Body of pancreas (tissue), 4 donors: Measurements from ENCODE around the gene TNP2. TPM values are rescaled to one million over a fixed set of nuclear protein-coding genes. Genes with fewer than 3 reads are reported as not detected.

Experiments used
- ATAC-seq: fragments of 150-250 bp; one replicate; pipeline ENCODE4 v1.9.1; 2016
- DNase-seq, 4 donors: peaks; one replicate each; pipeline ENCODE4 v3.0.0-alpha.2; 2019
- H3K27ac ChIP-seq, 4 donors: fragments of 200-600 bp; sonication (generic); 1 replicate in 3 of 4; 2 replicates in 1 of 4; pipeline versions ENCODE4 v1.5.1 to v1.6.1; 2016 to 2019; ENCODE audit warnings: mild to moderate bottlenecking in 1 of 4, mixed read lengths in 1 of 4, moderate library complexity in 1 of 4
- H3K27me3 ChIP-seq, 2 donors: fragments of 200-600 bp; sonication (generic); one replicate each; pipeline ENCODE4 v1.6.0; 2016; ENCODE audit warnings: mild to moderate bottlenecking in 1 of 2
- H3K36me3 ChIP-seq, 2 donors: fragments of 200-600 bp; sonication (generic); replicated peaks in 1 of 2; 2 replicates each; pipeline ENCODE4 v1.5.1; 2016; ENCODE audit warnings: low read depth in 2 of 2; ENCODE audit not compliant: insufficient read depth in 1 of 2
- H3K4me1 ChIP-seq: fragments of 200-600 bp; sonication (generic); one replicate; pipeline ENCODE4 v1.6.0; 2016
- H3K4me3 ChIP-seq, 2 donors: fragments of 200-600 bp; sonication (generic); 1 replicate in 1 of 2; 2 replicates in 1 of 2; pipeline ENCODE4 v1.5.1; 2016 to 2019
- H3K9me3 ChIP-seq, 3 donors: fragments of 200-600 bp; sonication (generic); 1 replicate in 2 of 3; 2 replicates in 1 of 3; pipeline ENCODE4 v1.5.1; 2016
- CTCF ChIP-seq, 7 experiments: fragments of 450-650 bp in 4 of 7; fragments of 200-600 bp in 3 of 7; sonication (generic) in 3 of 7; IDR thresholded peaks; one replicate each; pipeline ENCODE4 v1.5.1; 2016 to 2019; ENCODE audit warnings: antibody characterized with exemption in 7 of 7
- POLR2A ChIP-seq, 3 donors: fragments of 450-650 bp; IDR thresholded peaks; one replicate each; pipeline ENCODE4 v1.6.1; 2016; ENCODE audit warnings: antibody characterized with exemption in 3 of 3, mild to moderate bottlenecking in 2 of 3
- WGBS, 2 donors: methylation state at CpG; one replicate each; pipeline ENCODE4 v1.1.5; 2017; 5-methylcytosine and 5-hydroxymethylcytosine counted together
- intact Hi-C: fragments of 100-400 bp; cut with DNase I; formaldehyde crosslinking; loops from one replicate; pipeline ENCODE4 v1.15.1; 2023
- total RNA-seq, 2 donors: library from RNA; depleted of rRNA; stranded (reverse); fragments of >200 nt; gene quantifications; one replicate each; pipeline ENCODE4 v1.1.0, GENCODE V29; 2016

The TNP2 gene
- total RNA-seq, 2 donors from 2014 or later: not detected

GRCh38 chr16:11285842-11286241 is 16.7 kb upstream of the TNP2 start:
- no peak for TF ChIP-seq POLR2A (IDR thresholded peaks at IDR 0.05)
- no peak for TF ChIP-seq CTCF (IDR thresholded peaks at IDR 0.05)
- DNase-seq (no peak), ATAC-seq (no peak)
- Histone ChIP-seq H3K4me1 (no peaks in the 10 kb centered on the region), H3K4me3 (no peak overlapping the region), H3K27me3 (no peaks in the 10 kb centered on the region), H3K27ac (no peak overlapping the region), H3K36me3 (no peaks in the 10 kb centered on the region), H3K9me3 (no peaks in the 10 kb centered on the region)
- intact Hi-C loops: loop anchor here (10.0 kb wide), 1 partner anchor 61 kb away; no protein-coding TSS in a partner anchor
- WGBS, 2 donors: 72 to 79% methylated on average over 2 of the region's 2 CpGs

- H3K27me3 ChIP-seq: no peaks in the 10 kb centered on the region
- H3K4me1 ChIP-seq: no peaks in the 10 kb centered on the region
- H3K4me3 ChIP-seq: no peak overlapping the region
- H3K9me3 ChIP-seq: no peaks in the 10 kb centered on the region
- ATAC-seq: no peak
- DNase-seq: no peak
- WGBS, 2 donors: 70 to 85% methylated on average over 4 of the region's 4 CpGs
- intact Hi-C loops: loop anchor here (10.0 kb wide), 1 partner anchor 59 kb away; no protein-coding TSS in a partner anchor
- H3K27ac ChIP-seq: no peak overlapping the region
- H3K36me3 ChIP-seq: no peaks in the 10 kb centered on the region
- TF ChIP-seq CTCF (IDR thresholded peaks at IDR 0.05) (no peak), POLR2A (IDR thresholded peaks at IDR 0.05) (no peak)
These were observed 14.7 kb upstream of the TNP2 start for GRCh38 chr16:11283820-11284248.

- Histone ChIP-seq H3K4me1 (no peaks in the 10 kb centered on the region), H3K36me3 (no peaks in the 10 kb centered on the region), H3K4me3 (no peak within 1 kb of the TSS), H3K27ac (no peak within 1 kb of the TSS), H3K27me3 (no peaks in the 10 kb centered on the region), H3K9me3 (no peaks in the 10 kb centered on the region)
- no peak for TF ChIP-seq CTCF (IDR thresholded peaks at IDR 0.05)
- TF ChIP-seq POLR2A (IDR thresholded peaks at IDR 0.05): no peak
- no peak for ATAC-seq
- intact Hi-C loops: loop anchor here (10.0 kb wide), 1 partner anchor 56 kb away; no protein-coding TSS in a partner anchor
- 87 to 89% methylated on average over 18 to 25 of the region's 25 CpGs for WGBS, 2 donors
- DNase-seq: no peak
These were observed 11.7 kb upstream of the TNP2 start, which contains the start of gene PRM1 for GRCh38 chr16:11280616-11281522. PRM1 (minus strand) TSS chr16:11281330; CDS start chr16:11281238, 92 bp downstream.

- H3K27me3 ChIP-seq: no peaks in the 10 kb centered on the region
- 74 to 86% methylated on average over 6 to 7 of the region's 7 CpGs for WGBS, 2 donors
- H3K4me3 ChIP-seq: no peak overlapping the region
- DNase-seq (no peak), ATAC-seq (no peak)
- TF ChIP-seq POLR2A (IDR thresholded peaks at IDR 0.05) (no peak), CTCF (IDR thresholded peaks at IDR 0.05) (no peak)
- intact Hi-C loops: no loop called here
- H3K4me1 ChIP-seq: no peaks in the 10 kb centered on the region
- H3K9me3 ChIP-seq: no peaks in the 10 kb centered on the region
- no peak overlapping the region for H3K27ac ChIP-seq
- H3K36me3 ChIP-seq: no peaks in the 10 kb centered on the region
These were observed 9.8 kb upstream of the TNP2 start for GRCh38 chr16:11278681-11279628.
